HG03378 (cell line): Measurements from ENCODE around the gene NCAM1.

Experiments
- ATAC-seq: cut with Tn5 transposase; IDR thresholded peaks from one replicate; pipeline ENCODE4 v1.9.1; 2021; ENCODE audit warnings: mild to moderate bottlenecking, moderate library complexity; ENCODE audit not compliant: unreplicated experiment

Gene NCAM1

DNA sequence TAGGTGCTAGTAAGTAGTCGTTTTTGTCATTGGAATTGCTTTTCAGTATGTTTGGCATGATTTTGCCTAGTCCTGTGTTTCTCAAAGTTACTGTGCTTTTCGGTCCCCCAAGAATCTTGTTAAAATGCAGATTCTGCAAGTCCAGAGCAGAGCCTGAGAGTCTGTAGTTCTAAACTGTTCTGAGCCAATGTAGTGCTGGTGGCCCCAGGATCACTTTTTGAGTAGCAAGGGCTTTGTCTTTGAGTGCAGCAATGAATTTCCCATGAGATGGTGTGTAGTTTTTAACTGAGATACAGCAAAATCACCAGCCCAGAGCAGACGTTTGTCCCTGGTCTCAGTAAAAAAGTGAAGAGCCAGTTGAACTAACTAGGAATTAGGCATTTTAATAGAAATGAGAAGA is 122.4 kb downstream of the NCAM1 start:
- ATAC-seq = no peak

DNA sequence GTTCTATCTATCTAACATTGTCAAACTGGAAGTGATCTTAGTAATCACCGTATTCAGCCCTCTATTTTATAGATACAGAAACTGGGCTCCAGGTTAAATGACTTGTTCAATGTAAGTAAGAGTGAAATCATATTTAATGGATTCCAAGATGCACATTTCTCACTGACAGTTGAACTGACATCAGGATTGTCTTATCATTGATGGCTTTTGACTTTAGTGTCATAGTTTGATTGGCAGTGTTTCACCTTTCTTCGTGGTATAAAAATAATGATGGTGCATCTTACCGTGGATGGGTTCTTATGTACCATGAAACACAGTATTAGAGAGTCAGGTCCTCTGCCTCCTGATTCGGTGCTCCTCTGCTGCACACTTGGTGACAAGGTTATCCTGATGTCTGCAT is 123.1 kb downstream of the NCAM1 start:
- ATAC-seq = no peak

DNA sequence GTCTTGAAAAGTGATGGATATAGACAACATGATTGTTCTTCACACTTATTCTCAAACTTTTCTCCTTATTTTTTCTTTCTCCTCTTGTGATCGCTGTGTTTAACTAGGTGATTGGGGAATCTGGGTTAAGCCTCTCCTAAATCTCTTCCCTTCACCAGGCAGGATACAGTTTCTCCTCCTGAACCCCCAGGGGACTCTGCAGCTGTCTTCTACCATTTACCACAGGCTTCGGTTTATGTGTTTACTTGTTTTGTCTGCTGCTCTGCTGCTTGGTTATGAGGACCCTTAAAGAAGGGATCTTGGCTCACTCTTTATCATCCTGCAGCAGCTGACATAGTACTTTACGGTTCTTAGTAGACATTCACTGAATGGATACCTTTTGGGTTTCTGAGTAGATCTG is 124.2 kb downstream of the NCAM1 start:
- no peak for ATAC-seq

DNA sequence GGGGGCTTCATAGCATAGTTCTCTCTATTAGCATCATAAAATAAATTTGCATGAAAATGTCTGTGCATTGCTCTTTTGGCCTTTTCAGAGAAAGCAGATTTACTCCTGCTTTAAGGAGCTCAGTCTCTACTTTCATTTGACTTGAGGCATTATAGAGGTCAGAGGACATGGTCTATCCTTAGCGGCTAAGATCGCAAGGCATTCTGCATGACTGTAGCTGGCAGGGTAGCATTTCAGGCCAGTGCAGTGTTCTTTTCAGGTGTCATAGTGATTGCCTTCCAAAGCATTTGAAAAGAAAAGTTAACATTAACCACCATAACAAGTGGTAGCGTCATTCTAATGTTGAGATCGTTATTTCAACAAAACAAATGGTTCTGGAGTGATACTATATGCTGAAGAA is 126.5 kb downstream of the NCAM1 start:
- ATAC-seq = no peak

GRCh38 chr11:113090716-113091480 is 129.7 kb downstream of the NCAM1 start:
- ATAC-seq = no peak

DNA sequence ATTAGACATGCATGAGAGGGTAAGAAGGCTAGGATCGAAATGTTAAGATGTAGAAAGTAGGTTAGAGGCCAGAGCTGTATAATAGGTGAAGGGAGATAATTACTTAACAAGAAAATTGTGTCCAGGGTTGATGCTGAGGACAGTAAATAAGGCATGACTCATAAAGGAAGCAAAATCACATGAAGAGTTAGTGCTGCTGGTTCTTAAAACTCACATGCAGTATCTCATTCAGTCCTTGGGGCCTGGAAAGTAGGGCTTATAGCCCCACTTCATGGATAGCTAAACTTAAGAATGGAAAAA is 130.2 kb downstream of the NCAM1 start:
- ATAC-seq = no peak

DNA sequence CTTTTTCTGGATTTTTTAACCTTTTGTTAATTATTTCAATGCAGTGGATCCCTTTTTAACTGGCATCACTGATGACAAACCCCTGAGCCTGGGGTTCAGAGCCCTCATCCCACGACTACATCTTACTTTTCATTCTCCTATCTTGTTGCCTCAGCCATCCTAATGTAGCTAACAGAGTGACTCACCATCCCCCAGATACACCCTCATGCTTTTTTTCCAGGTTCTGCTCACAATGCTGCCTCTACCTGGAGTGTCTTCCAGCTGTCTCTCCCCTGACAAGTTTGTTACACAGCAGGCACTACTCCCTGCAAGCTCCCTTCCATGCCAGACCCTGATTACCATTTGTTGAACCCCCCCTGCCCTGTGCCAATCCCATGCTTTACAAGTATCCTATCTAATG is 135.4 kb downstream of the NCAM1 start:
- no peak for ATAC-seq

DNA sequence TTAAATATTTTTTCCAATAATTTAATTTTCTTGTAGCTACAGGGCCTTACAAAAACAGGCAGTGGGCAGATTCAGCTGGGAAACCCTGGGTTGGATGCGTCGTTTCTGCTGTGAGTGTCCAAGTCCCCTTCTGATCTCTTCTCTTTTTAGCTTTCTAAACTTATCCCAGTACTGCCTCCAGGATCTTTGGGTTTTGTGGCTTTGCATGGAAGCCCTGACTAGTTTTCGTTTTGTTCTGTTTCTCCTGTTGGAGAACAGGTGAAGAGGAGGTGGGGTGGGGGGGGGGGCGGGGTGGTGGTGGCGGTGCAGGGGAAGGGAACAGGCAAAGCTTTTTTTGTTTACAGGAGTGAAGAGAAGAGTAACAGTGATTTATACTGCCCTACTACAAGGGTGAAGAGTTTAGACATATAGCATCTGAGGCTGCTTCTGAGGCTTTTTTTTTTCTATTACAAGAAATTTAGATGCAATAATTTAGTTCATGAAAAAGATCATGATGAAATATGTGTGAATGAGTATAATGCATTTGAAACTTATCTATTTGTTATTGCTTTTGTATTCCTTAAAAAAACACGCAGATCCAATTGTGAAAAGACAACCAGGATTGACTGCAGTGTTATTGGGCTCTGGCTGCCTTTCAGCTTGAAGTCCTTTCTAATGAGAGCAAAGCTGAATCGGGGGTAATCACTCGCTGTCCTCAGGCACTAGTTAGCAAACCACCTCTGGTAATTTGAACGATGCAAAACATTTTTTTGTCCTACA is 142.9 kb downstream of the NCAM1 start:
- ATAC-seq = no peak

- no peak for ATAC-seq
These were observed 143.6 kb downstream of the NCAM1 start for GRCh38 chr11:113104691-113105251.

GRCh38 chr11:113105592-113105991 is 144.4 kb downstream of the NCAM1 start:
- no peak for ATAC-seq

DNA sequence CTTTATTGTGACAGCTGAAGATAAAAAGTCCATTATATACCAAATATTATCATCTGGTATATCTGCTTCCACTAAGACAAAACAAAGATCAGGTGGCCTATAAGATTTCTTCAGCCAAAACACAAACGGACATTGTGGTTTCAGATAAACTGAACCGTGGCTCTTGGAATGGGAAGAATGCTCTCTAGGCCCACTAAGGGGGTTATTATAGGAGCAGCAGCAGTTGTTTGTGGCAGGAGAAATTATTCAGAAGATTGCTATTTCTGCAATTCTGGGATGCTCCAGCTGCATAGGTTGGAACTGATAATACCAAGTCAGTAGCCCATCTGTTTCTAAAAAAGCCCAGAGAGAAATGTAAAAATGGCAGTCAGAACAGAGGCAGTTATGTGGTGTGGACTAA is 145.3 kb downstream of the NCAM1 start:
- ATAC-seq = no peak

- ATAC-seq = no peak
These were observed 148.8 kb downstream of the NCAM1 start for GRCh38 chr11:113110046-113110445.

GRCh38 chr11:113111156-113111555 is 149.9 kb downstream of the NCAM1 start:
- ATAC-seq = no peak

DNA sequence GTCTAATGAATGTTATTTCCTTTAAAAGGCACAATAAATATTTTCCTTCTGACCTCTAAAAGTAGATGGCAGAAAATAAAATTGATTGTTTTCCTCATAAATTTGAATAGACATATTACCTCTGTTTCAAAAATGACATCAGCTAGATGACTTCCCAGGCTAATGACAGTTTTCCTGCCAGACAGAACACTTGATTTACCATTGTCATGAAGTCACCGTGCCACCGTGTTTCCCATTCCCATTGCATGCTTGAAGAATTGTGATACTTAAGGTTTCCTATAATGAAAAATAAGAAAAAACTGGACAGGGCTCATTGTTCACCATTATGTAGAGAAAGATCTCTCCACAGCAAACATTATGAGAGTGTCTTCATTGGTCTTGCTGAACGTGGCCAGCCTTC is 151.1 kb downstream of the NCAM1 start:
- no peak for ATAC-seq

GRCh38 chr11:113113801-113114704 is 152.8 kb downstream of the NCAM1 start:
- no peak for ATAC-seq

- no peak for ATAC-seq
These were observed 153.4 kb downstream of the NCAM1 start for GRCh38 chr11:113114705-113115027.

DNA sequence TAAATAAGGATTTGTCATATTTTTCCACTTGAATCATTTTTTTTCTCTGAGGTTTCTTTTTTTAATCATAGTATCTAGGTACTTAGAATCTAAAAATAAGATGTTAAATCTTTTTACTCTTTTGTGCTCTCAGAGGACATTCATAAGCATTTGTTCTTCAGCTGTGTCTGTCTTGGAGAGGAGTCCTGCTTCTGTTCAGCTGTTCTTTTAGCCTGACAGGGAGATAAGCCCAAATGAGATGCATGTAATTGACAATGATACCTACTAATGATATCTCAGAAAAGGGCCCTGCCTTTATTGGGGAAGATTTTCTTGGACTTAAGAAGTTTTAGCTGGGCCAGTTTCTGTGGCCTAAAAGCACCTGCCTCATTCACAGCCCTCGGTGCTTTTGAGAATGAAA is 156.9 kb downstream of the NCAM1 start:
- no peak for ATAC-seq

DNA sequence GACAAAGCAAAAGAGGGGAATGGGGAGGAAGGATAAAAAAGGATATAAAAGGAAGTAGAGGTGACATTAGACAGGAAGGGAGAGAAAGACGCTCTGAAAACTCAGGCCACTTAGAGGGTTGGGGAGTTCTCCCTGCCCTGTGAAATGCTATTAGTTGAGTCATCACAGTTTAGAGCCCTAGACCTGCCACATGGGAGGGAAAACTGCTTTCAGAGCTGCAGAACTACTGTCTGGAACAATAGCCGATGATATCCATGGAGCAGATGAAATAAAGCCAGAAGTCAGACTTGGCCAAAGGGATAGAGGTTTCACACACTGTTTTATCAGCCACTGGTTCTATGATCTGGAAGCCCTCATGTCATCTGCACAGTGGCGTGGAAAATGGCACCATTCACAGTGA is 157.9 kb downstream of the NCAM1 start:
- ATAC-seq = no peak

DNA sequence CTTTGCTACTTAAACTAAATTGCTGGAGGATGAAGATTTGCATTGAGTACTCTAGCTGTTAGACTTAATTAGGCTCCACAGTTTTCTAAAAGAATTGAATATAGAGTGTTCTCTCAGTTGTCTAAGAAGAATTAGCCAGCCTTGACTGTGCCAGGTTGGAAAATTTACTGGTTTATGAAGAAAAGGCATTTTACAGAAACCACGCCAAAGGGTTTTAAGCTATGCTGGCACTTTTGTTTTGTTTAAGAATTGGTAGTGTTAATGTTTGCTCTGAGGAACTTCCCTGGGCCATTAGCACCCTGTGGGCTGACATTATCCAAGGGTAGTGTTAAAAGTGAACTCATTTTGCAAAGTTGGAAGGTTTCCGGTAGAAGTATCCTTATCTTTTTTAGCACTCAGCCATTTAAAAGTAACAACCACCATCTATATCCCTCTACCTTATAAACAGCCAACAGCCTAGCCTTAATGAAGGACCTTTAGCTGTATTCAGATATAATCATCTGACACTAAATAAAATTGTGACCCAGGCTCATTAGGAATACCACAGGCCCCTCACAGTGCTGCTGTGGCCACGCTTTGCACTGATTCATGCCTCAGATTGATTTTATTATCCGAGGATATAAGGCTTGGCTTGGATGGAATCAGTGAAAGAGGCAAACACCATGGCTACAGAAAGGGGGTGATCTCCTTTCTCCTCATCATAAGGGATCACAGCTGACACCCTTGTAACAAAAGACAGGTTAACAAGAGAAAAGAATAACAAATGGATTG is 158.9 kb downstream of the NCAM1 start:
- ATAC-seq = no peak

DNA sequence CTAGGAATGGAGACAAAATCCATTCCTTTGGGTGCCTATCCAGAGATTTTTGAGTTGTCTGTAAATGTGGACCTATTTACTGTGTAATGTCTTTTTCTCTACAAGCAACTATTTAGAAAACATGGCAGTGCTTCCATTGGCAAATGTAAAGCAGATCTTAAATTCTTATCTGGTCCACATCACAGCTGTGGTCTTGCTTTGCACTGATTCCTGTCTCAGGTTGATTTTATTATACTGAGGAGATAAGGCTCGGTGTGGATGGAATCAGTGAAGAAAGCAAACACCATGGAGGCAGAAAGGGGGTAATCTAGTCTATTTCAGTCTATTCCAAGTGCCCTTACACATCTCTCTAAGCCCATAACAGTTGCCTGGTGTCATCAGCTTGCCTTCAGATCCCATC is 160.5 kb downstream of the NCAM1 start:
- no peak for ATAC-seq

- no peak for ATAC-seq
These were observed 162.8 kb downstream of the NCAM1 start for GRCh38 chr11:113124006-113124405.
